ENCODE measurements around the gene SLC14A1. TPM values are rescaled to one million over a fixed set of nuclear protein-coding genes. Genes with fewer than 3 reads are reported as not detected.

SLC14A1 gene
- total and polyA plus RNA-seq, 2 of the 13 experiments (the other 11 are each of a cell fraction or from before 2014, with no cell fraction given), result not detected

DNA sequence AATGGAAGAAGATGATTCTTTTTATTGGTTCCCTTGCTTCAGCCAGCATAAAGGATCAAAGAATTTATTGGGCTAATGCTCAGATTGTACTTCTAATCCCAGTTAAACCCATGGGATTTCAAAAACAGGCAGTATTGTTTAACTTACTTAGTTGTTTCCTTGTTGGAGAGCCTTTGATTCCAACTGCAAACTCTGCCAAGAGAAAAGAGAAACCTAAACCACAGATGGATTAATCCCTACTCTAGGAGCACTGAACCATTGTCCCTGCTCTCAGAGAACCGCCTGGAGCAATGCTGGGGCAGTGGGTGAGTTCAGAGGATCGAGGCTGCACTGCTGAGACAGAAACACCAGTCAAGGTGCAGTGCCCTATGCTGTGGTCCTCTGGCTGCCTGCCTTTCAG, 56.6 kb downstream of the SLC14A1 start:
- intact Hi-C loops (cut with micrococcal nuclease; ENCODE audit: unreplicated experiment), result no loop called here
- Histone ChIP-seq H3K4me2 (ENCODE audit: low read depth, low read length) (no peak overlapping the region), H2AFZ (ENCODE audit: low read length) (no peak overlapping the region), H4K20me1 (ENCODE audit: insufficient read depth, low read length) (no peaks in the 10 kb centered on the region), H3K27me3 (ENCODE audit: control insufficient read depth in 1 of 2, insufficient read depth in 2 of 2, low read length in 2 of 2) (no peaks in the 10 kb centered on the region; a peak in 1 of 5 replicates), H3K9ac (ENCODE audit: insufficient read depth, low read depth, low read length) (no peak overlapping the region), H3K4me1 (ENCODE audit: insufficient read depth, low read length) (no peaks in the 10 kb centered on the region), H3K79me2 (ENCODE audit: insufficient read depth, low read length) (no peaks in the 10 kb centered on the region), H3K27ac (ENCODE audit: extremely low read length, insufficient read depth, low read length) (no peak overlapping the region), H3K9me3 (ENCODE audit: low read length) (no peaks in the 10 kb centered on the region), H3K4me3 (replicated peaks in 1 of 3; ENCODE audit: insufficient read depth in 1 of 3, low read depth in 2 of 3, low read length in 3 of 3) (no peak overlapping the region), H3K36me3 (replicated peaks in 1 of 2; ENCODE audit: control insufficient read depth in 1 of 2, insufficient read depth in 2 of 2, low read length in 2 of 2) (no peaks in the 10 kb centered on the region)
- no peak for TF ChIP-seq ZNF20 (CRISPR knock-in tag; IDR thresholded peaks at IDR 0.05)
- TF ChIP-seq TGIF2 (CRISPR knock-in tag; IDR thresholded peaks at IDR 0.05), result no peak
- TF ChIP-seq HDAC1 (CRISPR knock-in tag; IDR thresholded peaks at IDR 0.05), result no peak
- TF ChIP-seq KDM1A (CRISPR knock-in tag; IDR thresholded peaks at IDR 0.05), result no peak
- no peak for TF ChIP-seq ZNF556 (CRISPR knock-in tag; IDR thresholded peaks at IDR 0.05; ENCODE audit: borderline replicate concordance)
- no peak for TF ChIP-seq FOXO1 (CRISPR knock-in tag; IDR thresholded peaks at IDR 0.05)
- TF ChIP-seq ATRX (CRISPR knock-in tag; IDR thresholded peaks at IDR 0.05; ENCODE audit: borderline replicate concordance), result no peak
- TF ChIP-seq, protein P1, sequence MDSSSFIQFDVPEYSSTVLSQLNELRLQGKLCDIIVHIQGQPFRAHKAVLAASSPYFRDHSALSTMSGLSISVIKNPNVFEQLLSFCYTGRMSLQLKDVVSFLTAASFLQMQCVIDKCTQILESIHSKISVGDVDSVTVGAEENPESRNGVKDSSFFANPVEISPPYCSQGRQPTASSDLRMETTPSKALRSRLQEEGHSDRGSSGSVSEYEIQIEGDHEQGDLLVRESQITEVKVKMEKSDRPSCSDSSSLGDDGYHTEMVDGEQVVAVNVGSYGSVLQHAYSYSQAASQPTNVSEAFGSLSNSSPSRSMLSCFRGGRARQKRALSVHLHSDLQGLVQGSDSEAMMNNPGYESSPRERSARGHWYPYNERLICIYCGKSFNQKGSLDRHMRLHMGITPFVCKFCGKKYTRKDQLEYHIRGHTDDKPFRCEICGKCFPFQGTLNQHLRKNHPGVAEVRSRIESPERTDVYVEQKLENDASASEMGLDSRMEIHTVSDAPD (CRISPR knock-in tag; IDR thresholded peaks at IDR 0.05), result no peak
- TF ChIP-seq, protein P2, sequence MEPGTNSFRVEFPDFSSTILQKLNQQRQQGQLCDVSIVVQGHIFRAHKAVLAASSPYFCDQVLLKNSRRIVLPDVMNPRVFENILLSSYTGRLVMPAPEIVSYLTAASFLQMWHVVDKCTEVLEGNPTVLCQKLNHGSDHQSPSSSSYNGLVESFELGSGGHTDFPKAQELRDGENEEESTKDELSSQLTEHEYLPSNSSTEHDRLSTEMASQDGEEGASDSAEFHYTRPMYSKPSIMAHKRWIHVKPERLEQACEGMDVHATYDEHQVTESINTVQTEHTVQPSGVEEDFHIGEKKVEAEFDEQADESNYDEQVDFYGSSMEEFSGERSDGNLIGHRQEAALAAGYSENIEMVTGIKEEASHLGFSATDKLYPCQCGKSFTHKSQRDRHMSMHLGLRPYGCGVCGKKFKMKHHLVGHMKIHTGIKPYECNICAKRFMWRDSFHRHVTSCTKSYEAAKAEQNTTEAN (CRISPR knock-in tag; conservative IDR thresholded peaks at IDR 0.05), result no peak
- 0% methylated on average over 1 of the region's 2 CpGs for WGBS (ENCODE audit: low lambda C conversion rate)
- no TSS peak for BruUV-seq (replicated peaks)
- DNase-seq (ENCODE audit: low spot score), result no peak
- no peak for FAIRE-seq
- in situ Hi-C loops (cut with HindIII; ENCODE audit: extremely low pct_ligation_motif_present, low pct_unique_long_range_greater_than_20kb), result no loop called here
- ATAC-seq, result no peak
- CTCF ChIA-PET (ENCODE audit: low intra/inter-chr PET ratio, low total read pairs), result no interaction called here
- POLR2A ChIA-PET, result no interaction called here

Data from HepG2 (cell line).